ENCODE measurements around the gene ODAD3. TPM values are rescaled to one million over a fixed set of nuclear protein-coding genes. Genes with fewer than 3 reads are reported as not detected.

The ODAD3 gene
- total and polyA plus RNA-seq, 2 of the 13 experiments (the other 11 are each of a cell fraction or from before 2014, with no cell fraction given): 0.04 to 0.08 TPM

- TF ChIP-seq ZNF589 (CRISPR knock-in tag; conservative IDR thresholded peaks at IDR 0.05) (peak; percentile 64; the same call in 1 of the 2 replicates), SALL1 (CRISPR knock-in tag; IDR thresholded peaks at IDR 0.05) (peak; percentile 86), MEF2D (CRISPR knock-in tag; IDR thresholded peaks at IDR 0.05) (peak; percentile 57), KDM5B (CRISPR knock-in tag; IDR thresholded peaks at IDR 0.05; ENCODE audit: borderline replicate concordance) (peak; percentile 80; the same call in 1 of the 2 replicates), ZNF790 (CRISPR knock-in tag; IDR thresholded peaks at IDR 0.05; ENCODE audit: borderline replicate concordance) (peak; percentile 76; the same call in 1 of the 2 replicates), NFE2 (CRISPR knock-in tag; IDR thresholded peaks at IDR 0.05) (no peak), IKZF5 (CRISPR knock-in tag; IDR thresholded peaks at IDR 0.05) (peak; percentile 9), ZFP91 (CRISPR knock-in tag; IDR thresholded peaks at IDR 0.05; ENCODE audit: borderline replicate concordance) (peak; percentile 81; the same call in 1 of the 2 replicates), ZNF331 (CRISPR knock-in tag; IDR thresholded peaks at IDR 0.05) (peak; percentile 17), TBL1XR1 (IDR thresholded peaks at IDR 0.05; ENCODE audit: borderline replicate concordance, low read length, partially characterized antibody) (no peak), NCOR1 (IDR thresholded peaks at IDR 0.05; ENCODE audit: borderline replicate concordance, low read length) (peak; percentile 38; the same call in 1 of the 2 replicates), TIGD3 (CRISPR knock-in tag; IDR thresholded peaks at IDR 0.05; ENCODE audit: borderline replicate concordance) (no peak), KDM2A (CRISPR knock-in tag; IDR thresholded peaks at IDR 0.05; ENCODE audit: borderline replicate concordance, low read depth) (peak; percentile 92), ETV5 (CRISPR knock-in tag; IDR thresholded peaks at IDR 0.05; ENCODE audit: borderline replicate concordance) (peak; percentile 49), HDAC6 (IDR thresholded peaks at IDR 0.05; ENCODE audit: low read depth, low read length) (no peak), FOXA3 (CRISPR knock-in tag; IDR thresholded peaks at IDR 0.05) (peak; percentile 45; the same call in 1 of the 2 replicates), ESRRA (CRISPR knock-in tag; IDR thresholded peaks at IDR 0.05; ENCODE audit: low read depth) (no peak), ATF2 (CRISPR knock-in tag; IDR thresholded peaks at IDR 0.05) (peak; percentile 39; the same call in 1 of the 2 replicates), ZBTB43 (CRISPR knock-in tag; conservative IDR thresholded peaks at IDR 0.05) (0 out of 2 replicates have a peak, but pooled peaks have one; percentile 30), ARID3A (IDR thresholded peaks at IDR 0.05; ENCODE audit: low read depth, low read length) (0 out of 2 replicates have a peak, but pooled peaks have one; percentile 15)
These were observed 60.3 kb downstream of the ODAD3 start, which contains the start of gene SWSAP1 (continued) for GRCh38 chr19:11374433-11375142.
